Peyer's patch (tissue), 4 donors: ENCODE results near the gene AHRR. TPM values are rescaled to one million over a fixed set of nuclear protein-coding genes. Genes with fewer than 3 reads are reported as not detected.

Experiments used
- DNase-seq, 3 donors: peaks; one replicate each; pipeline ENCODE4 v3.0.0-alpha.2; 2017 to 2019
- H3K27ac ChIP-seq, 4 donors: fragments of 200-600 bp; sonication (generic); one replicate each; pipeline ENCODE4 v1.5.1; 2016 to 2019
- H3K27me3 ChIP-seq, 2 donors: fragments of 200-600 bp; sonication (generic); one replicate each; pipeline ENCODE4 v1.5.1; 2019
- H3K36me3 ChIP-seq, 3 donors: fragments of 200-600 bp; sonication (generic); one replicate each; pipeline ENCODE4 v1.5.1; 2016 to 2019
- H3K4me1 ChIP-seq, 4 donors: fragments of 200-600 bp; sonication (generic); one replicate each; pipeline ENCODE4 v1.5.1; 2016 to 2019
- H3K4me3 ChIP-seq, 4 donors: fragments of 200-600 bp; sonication (generic); 1 replicate in 3 of 4; 2 replicates in 1 of 4; pipeline ENCODE4 v1.5.1; 2016 to 2019; ENCODE audit warnings: mild to moderate bottlenecking in 1 of 4
- H3K9me3 ChIP-seq, 4 donors: fragments of 200-600 bp; sonication (generic); one replicate each; pipeline ENCODE4 v1.5.1; 2016 to 2019; ENCODE audit warnings: mild to moderate bottlenecking in 1 of 4
- POLR2A ChIP-seq, 2 donors: fragments of 450-650 bp; IDR thresholded peaks; one replicate each; pipeline ENCODE4 v1.5.1; 2017; ENCODE audit warnings: antibody characterized with exemption in 2 of 2, mild to moderate bottlenecking in 2 of 2, moderate library complexity in 2 of 2
- total RNA-seq, 4 donors: library from RNA; depleted of rRNA; stranded (reverse); fragments of >200 nt; gene quantifications; one replicate each; pipeline ENCODE4 v1.1.0, GENCODE V29; 2016
- TF ChIP-seq, protein P1 (sequence below), 6 experiments: fragments of 450-650 bp in 4 of 6; fragments of 200-600 bp in 2 of 6; sonication (generic) in 1 of 6; IDR thresholded peaks; one replicate each; pipeline ENCODE4 v1.5.1; 2017 to 2019; ENCODE audit warnings: antibody characterized with exemption in 6 of 6, mild to moderate bottlenecking in 3 of 6, moderate library complexity in 1 of 6

The AHRR gene
- total RNA-seq, 4 donors from 2014 or later = 1.6 to 28.1 (median 2.4) TPM

DNA sequence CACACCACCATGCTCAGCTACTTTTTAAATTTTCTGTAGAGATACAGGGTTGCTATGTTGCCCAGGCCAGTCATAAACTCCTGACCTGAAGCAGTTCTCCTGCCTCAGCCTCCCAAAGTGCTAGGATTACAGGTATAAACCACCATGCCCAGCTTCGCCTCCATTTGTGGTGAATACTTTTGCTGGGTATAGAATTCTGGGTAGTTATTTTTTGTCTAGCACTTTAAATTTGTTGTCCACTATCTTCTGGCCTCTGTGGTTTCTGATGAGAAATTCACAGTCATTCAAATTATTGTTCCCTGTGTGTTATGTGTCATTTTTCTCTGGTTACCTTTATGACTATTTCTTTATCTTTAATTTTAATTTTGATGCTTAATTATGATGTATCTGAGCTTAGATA is 63.8 kb downstream of the AHRR start:
- no peak for DNase-seq
- H3K36me3 ChIP-seq = no peaks in the 10 kb centered on the region
- H3K9me3 ChIP-seq = no peaks in the 10 kb centered on the region
- no peaks in the 10 kb centered on the region for H3K27me3 ChIP-seq
- no peak overlapping the region for H3K27ac ChIP-seq
- TF ChIP-seq, protein P1, sequence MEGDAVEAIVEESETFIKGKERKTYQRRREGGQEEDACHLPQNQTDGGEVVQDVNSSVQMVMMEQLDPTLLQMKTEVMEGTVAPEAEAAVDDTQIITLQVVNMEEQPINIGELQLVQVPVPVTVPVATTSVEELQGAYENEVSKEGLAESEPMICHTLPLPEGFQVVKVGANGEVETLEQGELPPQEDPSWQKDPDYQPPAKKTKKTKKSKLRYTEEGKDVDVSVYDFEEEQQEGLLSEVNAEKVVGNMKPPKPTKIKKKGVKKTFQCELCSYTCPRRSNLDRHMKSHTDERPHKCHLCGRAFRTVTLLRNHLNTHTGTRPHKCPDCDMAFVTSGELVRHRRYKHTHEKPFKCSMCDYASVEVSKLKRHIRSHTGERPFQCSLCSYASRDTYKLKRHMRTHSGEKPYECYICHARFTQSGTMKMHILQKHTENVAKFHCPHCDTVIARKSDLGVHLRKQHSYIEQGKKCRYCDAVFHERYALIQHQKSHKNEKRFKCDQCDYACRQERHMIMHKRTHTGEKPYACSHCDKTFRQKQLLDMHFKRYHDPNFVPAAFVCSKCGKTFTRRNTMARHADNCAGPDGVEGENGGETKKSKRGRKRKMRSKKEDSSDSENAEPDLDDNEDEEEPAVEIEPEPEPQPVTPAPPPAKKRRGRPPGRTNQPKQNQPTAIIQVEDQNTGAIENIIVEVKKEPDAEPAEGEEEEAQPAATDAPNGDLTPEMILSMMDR (IDR thresholded peaks at IDR 0.05) = no peak
- no peak for TF ChIP-seq POLR2A (IDR thresholded peaks at IDR 0.05)
- H3K4me3 ChIP-seq = no peak overlapping the region
- H3K4me1 ChIP-seq = no peaks in the 10 kb centered on the region

DNA sequence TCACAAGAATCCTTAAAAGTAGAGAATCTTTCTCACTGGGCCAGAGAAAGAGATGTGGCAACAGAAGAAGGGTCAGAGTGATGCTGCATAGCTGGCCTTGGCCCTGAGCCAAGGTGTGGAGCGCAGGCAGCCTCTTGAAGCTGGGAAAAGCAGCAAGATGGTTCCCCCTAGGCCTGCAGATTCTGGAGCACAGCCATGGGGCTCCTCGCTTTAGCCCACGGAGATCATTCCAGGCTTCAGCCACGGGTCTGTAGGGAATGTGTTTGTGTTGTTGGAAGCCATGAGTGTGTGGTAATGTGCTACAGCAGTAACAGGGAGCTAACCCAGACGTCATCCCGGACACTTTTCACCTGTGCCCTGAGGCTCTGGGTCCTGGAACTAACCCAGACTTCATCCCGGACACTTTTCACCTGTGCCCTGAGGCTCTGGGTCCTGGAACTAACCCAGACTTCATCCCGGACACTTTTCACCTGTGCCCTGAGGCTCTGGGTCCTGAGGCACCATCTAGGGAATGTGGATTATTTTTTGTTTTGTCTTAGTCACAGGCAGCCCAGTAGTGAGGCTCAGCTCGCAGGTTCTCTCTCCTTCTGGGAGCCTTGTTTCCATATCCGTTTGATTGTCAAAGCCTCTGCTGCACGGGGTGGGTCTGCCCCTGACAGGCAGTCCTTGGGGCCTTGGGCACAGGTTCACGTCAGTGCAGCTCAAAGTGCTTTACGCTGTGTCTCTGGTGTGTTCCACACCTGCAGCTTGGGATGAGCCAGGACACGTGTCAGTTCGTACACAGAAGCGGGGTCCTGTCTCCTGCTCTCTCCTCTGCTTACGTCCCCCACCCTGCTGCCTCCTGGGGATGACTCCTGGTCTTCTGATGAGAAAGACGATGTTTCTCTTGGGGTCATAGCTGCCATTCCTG is 65.2 kb downstream of the AHRR start:
- Histone ChIP-seq H3K27ac (no peak overlapping the region), H3K36me3 (no peaks in the 10 kb centered on the region), H3K9me3 (no peaks in the 10 kb centered on the region), H3K4me1 (no peaks in the 10 kb centered on the region), H3K4me3 (no peak overlapping the region), H3K27me3 (no peaks in the 10 kb centered on the region)
- DNase-seq = peak in 1 of 3 donors; percentile 8
- TF ChIP-seq, protein P1 (IDR thresholded peaks at IDR 0.05) = no peak
- TF ChIP-seq POLR2A (IDR thresholded peaks at IDR 0.05) = no peak

DNA sequence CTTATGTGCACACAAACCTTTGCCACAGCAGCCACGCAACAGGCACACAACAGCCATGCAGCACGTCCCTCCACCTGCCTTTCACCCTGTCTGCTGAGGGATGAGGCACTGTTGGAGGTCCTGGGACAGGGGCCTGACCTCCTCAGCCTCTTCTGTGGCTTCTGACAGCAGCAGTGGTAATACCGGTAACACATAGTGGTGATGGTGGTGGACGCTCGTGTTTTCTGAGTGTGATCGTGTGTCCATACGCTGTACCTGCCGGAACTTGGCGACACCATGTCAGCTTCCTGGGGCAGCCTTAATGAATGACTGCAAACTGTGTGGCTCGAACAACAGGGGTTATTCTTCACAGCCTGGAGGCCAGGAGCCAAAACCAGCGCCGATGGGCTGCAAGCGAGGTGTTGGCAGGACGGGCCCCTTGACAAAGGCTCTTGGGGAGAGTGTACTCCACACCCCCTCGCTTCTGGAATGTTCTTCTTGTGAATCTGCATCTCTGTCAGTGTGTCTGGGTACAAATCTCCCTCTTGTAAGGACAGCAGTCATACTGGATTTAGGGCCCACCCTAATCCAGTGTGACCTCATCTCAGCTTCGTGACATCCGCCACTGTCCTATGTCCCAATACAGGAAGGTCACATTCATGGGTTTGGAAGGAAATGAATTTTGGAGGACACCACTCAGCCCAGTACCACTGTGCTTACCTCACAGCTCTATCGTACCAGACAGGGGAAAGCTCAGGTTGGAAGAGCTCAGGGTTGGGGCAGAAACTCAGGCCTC is 66.2 kb downstream of the AHRR start:
- H3K4me3 ChIP-seq = no peak overlapping the region
- peak in 2 of 3 donors; percentile 8 to 17 for DNase-seq
- H3K9me3 ChIP-seq = no peaks in the 10 kb centered on the region
- no peak overlapping the region for H3K27ac ChIP-seq
- no peaks in the 10 kb centered on the region for H3K27me3 ChIP-seq
- H3K36me3 ChIP-seq = no peaks in the 10 kb centered on the region
- TF ChIP-seq, protein P1 (IDR thresholded peaks at IDR 0.05) = no peak
- no peak for TF ChIP-seq POLR2A (IDR thresholded peaks at IDR 0.05)
- no peaks in the 10 kb centered on the region for H3K4me1 ChIP-seq

DNA sequence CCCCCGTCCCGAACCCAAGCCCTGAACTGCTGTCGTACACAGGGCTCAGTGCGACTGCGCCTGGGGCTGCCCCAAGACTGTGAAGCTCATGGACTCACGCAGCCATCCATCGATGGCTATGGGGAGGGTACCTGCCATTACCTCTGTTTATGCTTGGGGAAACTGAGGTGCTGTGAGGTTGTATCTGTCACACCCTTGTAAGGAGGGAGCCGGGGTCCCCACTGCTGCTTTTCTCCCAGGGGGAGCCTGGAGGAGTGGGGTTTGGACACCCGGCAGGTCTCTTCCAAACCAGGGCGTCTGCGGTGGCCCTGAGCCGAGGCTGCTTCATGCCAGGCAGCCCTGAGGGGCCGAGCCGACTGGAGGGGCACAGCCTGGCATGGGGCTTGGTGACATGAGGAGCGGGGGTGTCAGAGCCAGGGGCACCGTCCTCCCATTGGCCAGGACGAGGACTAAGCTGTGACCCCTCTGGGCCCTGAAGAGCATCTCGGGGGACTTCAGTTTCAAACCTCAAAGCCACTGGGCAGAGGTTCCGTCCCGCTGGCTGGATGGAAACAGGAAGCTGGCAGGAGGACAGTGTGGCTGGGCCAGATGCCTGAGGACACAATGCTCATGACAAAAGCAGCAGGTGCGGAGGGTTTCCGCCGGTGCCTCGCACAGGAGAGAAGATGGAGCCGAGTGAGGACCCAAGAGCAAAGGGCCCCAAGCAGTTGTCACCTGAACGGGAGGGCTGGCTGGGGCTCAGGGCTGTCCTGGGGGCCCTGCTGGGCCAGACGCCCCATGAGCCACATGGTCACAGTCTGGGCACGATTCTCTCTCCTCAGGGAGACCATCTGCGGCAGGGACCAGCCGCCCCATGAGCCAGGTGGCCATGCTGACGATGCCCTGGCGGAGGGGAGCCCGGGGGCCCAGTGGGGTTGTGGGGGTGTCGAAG is 67.0 kb downstream of the AHRR start:
- DNase-seq = peak in 1 of 3 donors; percentile 8
- Histone ChIP-seq H3K27ac (no peak overlapping the region), H3K27me3 (no peaks in the 10 kb centered on the region), H3K4me3 (no peak overlapping the region), H3K36me3 (no peaks in the 10 kb centered on the region), H3K4me1 (no peaks in the 10 kb centered on the region), H3K9me3 (no peaks in the 10 kb centered on the region)
- TF ChIP-seq, protein P1 (IDR thresholded peaks at IDR 0.05) = no peak
- no peak for TF ChIP-seq POLR2A (IDR thresholded peaks at IDR 0.05)

DNA sequence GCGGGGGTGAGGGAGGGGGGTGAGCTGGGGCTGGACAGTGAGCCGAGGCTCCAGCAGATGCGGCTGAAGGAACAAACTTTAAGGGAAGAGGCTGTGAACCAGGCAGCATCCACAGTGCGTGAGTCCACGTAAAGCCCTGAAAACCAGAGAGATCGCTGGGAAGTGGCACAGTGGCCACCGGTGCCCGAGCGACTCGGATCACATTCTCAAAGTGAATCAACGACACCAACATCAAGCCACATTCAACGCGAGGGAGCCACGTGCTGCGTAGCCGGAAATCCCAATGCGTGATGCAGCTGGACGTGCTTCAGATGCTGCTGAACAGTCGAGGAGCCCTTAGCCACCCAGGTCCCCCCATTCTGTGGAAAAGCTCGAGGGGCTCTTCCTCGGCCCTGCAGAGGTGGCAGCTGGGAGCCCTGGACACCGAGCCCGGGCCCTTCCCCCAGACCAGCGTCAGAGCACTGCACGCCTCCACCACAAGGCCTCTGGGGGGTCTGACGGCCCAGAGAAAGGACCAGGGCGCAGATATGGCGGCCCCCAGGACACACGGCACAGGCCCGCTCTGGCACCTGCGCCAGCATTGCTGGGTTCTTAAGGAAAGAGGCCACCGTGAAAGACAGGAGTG is 67.8 kb downstream of the AHRR start:
- H3K27ac ChIP-seq = no peak overlapping the region
- H3K36me3 ChIP-seq = no peaks in the 10 kb centered on the region
- H3K4me1 ChIP-seq = no peaks in the 10 kb centered on the region
- no peak for DNase-seq
- no peak for TF ChIP-seq POLR2A (IDR thresholded peaks at IDR 0.05)
- TF ChIP-seq, protein P1 (IDR thresholded peaks at IDR 0.05) = no peak
- H3K27me3 ChIP-seq = no peaks in the 10 kb centered on the region
- no peaks in the 10 kb centered on the region for H3K9me3 ChIP-seq
- H3K4me3 ChIP-seq = no peak overlapping the region
